RWPE2 (cell line): Measurements from ENCODE around the gene OR10J5.
"Not testable (repeated sequence)": the region's sequence is repeated elsewhere in the genome, so short reads cannot be mapped to it uniquely, and the experiment has no call there.

Experiments used
- ATAC-seq: fragments of 200-7000 bp; cut with Tn5 transposase; 3 replicates; pipeline ENCODE4 v1.9.1; 2021; ENCODE audit warnings: low read depth
- DNase-seq: peaks from one replicate; pipeline ENCODE4 v3.0.0-alpha.2; 2020; ENCODE audit warnings: low spot score
- H3K27ac ChIP-seq: fragments of 450-650 bp; 2 replicates; pipeline ENCODE4 v1.5.1; 2017; ENCODE audit warnings: mild to moderate bottlenecking; ENCODE audit not compliant: poor library complexity, severe bottlenecking
- H3K27me3 ChIP-seq: fragments of 250-450 bp; sonication (Bioruptor Pico); 2 replicates; pipeline ENCODE4 v1.5.1; 2021; ENCODE audit warnings: mild to moderate bottlenecking, moderate library complexity; ENCODE audit not compliant: insufficient read depth, poor library complexity, severe bottlenecking
- H3K36me3 ChIP-seq: fragments of 250-450 bp; sonication (Bioruptor Pico); 2 replicates; pipeline ENCODE4 v1.5.1; 2020; ENCODE audit warnings: low read depth, mild to moderate bottlenecking, moderate library complexity
- H3K4me1 ChIP-seq: fragments of 250-450 bp; sonication (Bioruptor Pico); 2 replicates; pipeline ENCODE4 v1.5.1; 2021; ENCODE audit warnings: mild to moderate bottlenecking, moderate library complexity; ENCODE audit not compliant: insufficient read depth, poor library complexity, severe bottlenecking
- H3K4me3 ChIP-seq: fragments of 250-450 bp; sonication (Bioruptor Pico); 2 replicates; pipeline ENCODE4 v1.5.1; 2021; ENCODE audit warnings: mild to moderate bottlenecking, moderate library complexity; ENCODE audit not compliant: severe bottlenecking
- H3K9me3 ChIP-seq: fragments of 250-450 bp; sonication (Bioruptor Pico); 2 replicates; pipeline ENCODE4 v1.5.1; 2021; ENCODE audit warnings: mild to moderate bottlenecking, moderate library complexity; ENCODE audit not compliant: severe bottlenecking
- CTCF ChIP-seq: fragments of 450-650 bp; IDR thresholded peaks from one replicate; pipeline ENCODE4 v1.5.1; 2017; ENCODE audit warnings: mild to moderate bottlenecking, moderate library complexity; ENCODE audit not compliant: poor library complexity, severe bottlenecking

OR10J5 gene

GRCh38 chr1:159554261-159554660 is 18.5 kb upstream of the OR10J5 start:
- H3K4me1 ChIP-seq = no peaks in the 10 kb centered on the region
- no peak overlapping the region for H3K27ac ChIP-seq
- H3K9me3 ChIP-seq = no peaks in the 10 kb centered on the region
- no peak overlapping the region for H3K4me3 ChIP-seq
- no peak for TF ChIP-seq CTCF
- H3K36me3 ChIP-seq = no peaks in the 10 kb centered on the region
- no peaks in the 10 kb centered on the region for H3K27me3 ChIP-seq
- no peak for ATAC-seq
- no peak for DNase-seq

- H3K27me3 ChIP-seq = no peaks in the 10 kb centered on the region
- no peak overlapping the region for H3K27ac ChIP-seq
- no peak overlapping the region for H3K4me3 ChIP-seq
- no peaks in the 10 kb centered on the region for H3K4me1 ChIP-seq
- DNase-seq (no peak), ATAC-seq (no peak)
- no peaks in the 10 kb centered on the region for H3K36me3 ChIP-seq
- no peak for TF ChIP-seq CTCF
- no peaks in the 10 kb centered on the region for H3K9me3 ChIP-seq
These were observed 12.3 kb upstream of the OR10J5 start for GRCh38 chr1:159548126-159548525.

GRCh38 chr1:159532922-159533321 is 2.9 kb downstream of the OR10J5 start:
- ATAC-seq (peak; percentile 61; the same call in 2 of the 3 replicates), DNase-seq (no peak)
- Histone ChIP-seq H3K27ac (no peak overlapping the region), H3K4me1 (no peaks in the 10 kb centered on the region), H3K4me3 (no peak overlapping the region), H3K9me3 (no peaks in the 10 kb centered on the region), H3K36me3 (no peaks in the 10 kb centered on the region), H3K27me3 (no peaks in the 10 kb centered on the region)
- TF ChIP-seq CTCF = no peak

GRCh38 chr1:159524792-159525191 is 11.0 kb downstream of the OR10J5 start:
- not testable (repeated sequence) for ATAC-seq, H3K36me3 ChIP-seq, DNase-seq, H3K4me3 ChIP-seq, H3K27me3 ChIP-seq, H3K9me3 ChIP-seq, H3K27ac ChIP-seq, H3K4me1 ChIP-seq

- DNase-seq (no peak), ATAC-seq (no peak)
- H3K4me3 ChIP-seq = no peak overlapping the region
- no peak for TF ChIP-seq CTCF
- peaks cover 3% of the 10 kb centered on the region for H3K9me3 ChIP-seq
- H3K36me3 ChIP-seq = no peaks in the 10 kb centered on the region
- no peaks in the 10 kb centered on the region for H3K4me1 ChIP-seq
- H3K27me3 ChIP-seq = no peaks in the 10 kb centered on the region
- H3K27ac ChIP-seq = no peak overlapping the region
These were observed 25.6 kb downstream of the OR10J5 start for GRCh38 chr1:159510229-159510541.
